WTC11 (cell line): Measurements from ENCODE around the gene TSEN54. TPM values are rescaled to one million over a fixed set of nuclear protein-coding genes. Genes with fewer than 3 reads are reported as not detected.

Source experiments
- ATAC-seq: fragments of 200-7000 bp; cut with Tn5 transposase; 2 replicates; pipeline ENCODE4 v1.10.0; 2021; ENCODE audit warnings: mild to moderate bottlenecking, moderate library complexity
- CTCF ChIA-PET: fragments of 300-600 bp; sonication (Branson Sonifier 250); formaldehyde crosslinking; loops from one replicate; lab custom pipeline; 2021; ENCODE audit warnings: antibody characterized with exemption; lab: Charles Lee
- POLR2A ChIA-PET: fragments of 350-600 bp; sonication (Branson Sonifier 250); formaldehyde crosslinking; loops from one replicate; lab custom pipeline; 2021; ENCODE audit warnings: antibody characterized with exemption; lab: Charles Lee
- DNase-seq: peaks from one replicate; pipeline ENCODE4 v3.0.0; 2021; ENCODE audit warnings: low spot score
- H3K27ac Mint-ChIP-seq: 2 replicates; pipeline ENCODE4 v1.8.0; 2021; ENCODE audit warnings: mixed read lengths
- H3K27me3 Mint-ChIP-seq: 2 replicates; pipeline ENCODE4 v1.8.0; 2021; ENCODE audit warnings: low read depth, mild to moderate bottlenecking, moderate library complexity, mixed read lengths
- H3K36me3 Mint-ChIP-seq: 2 replicates; pipeline ENCODE4 v1.8.0; 2021; ENCODE audit warnings: mixed read lengths
- H3K4me1 Mint-ChIP-seq: 2 replicates; pipeline ENCODE4 v1.8.0; 2022; ENCODE audit warnings: mixed read lengths
- H3K4me3 Mint-ChIP-seq: 2 replicates; pipeline ENCODE4 v1.8.0; 2021; ENCODE audit warnings: mild to moderate bottlenecking, moderate library complexity, mixed read lengths
- H3K9me3 Mint-ChIP-seq: 2 replicates; pipeline ENCODE4 v1.8.0; 2021; ENCODE audit warnings: mixed read lengths
- ATF1 ChIP-seq: sonication (generic); formaldehyde crosslinking; IDR thresholded peaks from 2 replicates; pipeline ENCODE4 v1.8.1; 2023; ENCODE audit warnings: mild to moderate bottlenecking, moderate library complexity, missing genetic modification reagents
- FOXJ3 ChIP-seq: sonication (generic); formaldehyde crosslinking; IDR thresholded peaks from 2 replicates; pipeline ENCODE4 v1.9.0; 2021; ENCODE audit warnings: missing genetic modification reagents, mild to moderate bottlenecking, borderline replicate concordance
- GTF2I ChIP-seq: fragments of 250-450 bp; sonication (Bioruptor Pico); conservative IDR thresholded peaks from 2 replicates; pipeline ENCODE4 v1.4.0; 2021; ENCODE audit warnings: mild to moderate bottlenecking
- JAZF1 ChIP-seq: fragments of 250-450 bp; sonication (Bioruptor Pico); IDR thresholded peaks from 2 replicates; pipeline ENCODE4 v1.9.0; 2021; ENCODE audit warnings: moderate library complexity, mild to moderate bottlenecking, inconsistent platforms
- KAT7 ChIP-seq: sonication (generic); formaldehyde crosslinking; IDR thresholded peaks from 2 replicates; pipeline ENCODE4 v1.8.1; 2023; ENCODE audit warnings: missing genetic modification reagents, mild to moderate bottlenecking, borderline replicate concordance
- SMAD3 ChIP-seq: sonication (generic); formaldehyde crosslinking; IDR thresholded peaks from 2 replicates; pipeline ENCODE4 v1.8.0; 2022; ENCODE audit warnings: missing genetic modification reagents, mild to moderate bottlenecking, borderline replicate concordance
- TCF7 ChIP-seq: sonication (generic); formaldehyde crosslinking; IDR thresholded peaks from 2 replicates; pipeline ENCODE4 v1.8.0; 2022; ENCODE audit warnings: mild to moderate bottlenecking, low read depth, missing genetic modification reagents, moderate library complexity
- ZNF263 ChIP-seq: sonication (generic); formaldehyde crosslinking; IDR thresholded peaks from 2 replicates; pipeline ENCODE4 v1.8.1; 2022; ENCODE audit warnings: low read depth, mild to moderate bottlenecking, moderate library complexity, missing genetic modification reagents
- ZNF317 ChIP-seq: sonication (generic); formaldehyde crosslinking; IDR thresholded peaks from 2 replicates; pipeline ENCODE4 v1.8.1; 2023; ENCODE audit warnings: low read depth, mild to moderate bottlenecking, moderate library complexity, missing genetic modification reagents, borderline replicate concordance
- ZNF671 ChIP-seq: fragments of 250-450 bp; sonication (Bioruptor Pico); IDR thresholded peaks from 2 replicates; pipeline ENCODE4 v1.8.0; 2021; ENCODE audit warnings: mild to moderate bottlenecking
- total RNA-seq: library from RNA; stranded (reverse); gene quantifications from 3 replicates; pipeline ENCODE4 v1.2.3, GENCODE V29; 2021
- TF ChIP-seq, protein P1 (sequence below): sonication (generic); formaldehyde crosslinking; IDR thresholded peaks from 2 replicates; pipeline ENCODE4 v1.8.0; 2022; ENCODE audit warnings: missing genetic modification reagents
- TF ChIP-seq, protein P2 (sequence below): fragments of 250-450 bp; sonication (Bioruptor Pico); conservative IDR thresholded peaks from 2 replicates; pipeline ENCODE4 v1.9.0; 2021; ENCODE audit warnings: mild to moderate bottlenecking

Gene TSEN54
- total RNA-seq, 1 experiment from 2014 or later = 53.4 TPM

DNA sequence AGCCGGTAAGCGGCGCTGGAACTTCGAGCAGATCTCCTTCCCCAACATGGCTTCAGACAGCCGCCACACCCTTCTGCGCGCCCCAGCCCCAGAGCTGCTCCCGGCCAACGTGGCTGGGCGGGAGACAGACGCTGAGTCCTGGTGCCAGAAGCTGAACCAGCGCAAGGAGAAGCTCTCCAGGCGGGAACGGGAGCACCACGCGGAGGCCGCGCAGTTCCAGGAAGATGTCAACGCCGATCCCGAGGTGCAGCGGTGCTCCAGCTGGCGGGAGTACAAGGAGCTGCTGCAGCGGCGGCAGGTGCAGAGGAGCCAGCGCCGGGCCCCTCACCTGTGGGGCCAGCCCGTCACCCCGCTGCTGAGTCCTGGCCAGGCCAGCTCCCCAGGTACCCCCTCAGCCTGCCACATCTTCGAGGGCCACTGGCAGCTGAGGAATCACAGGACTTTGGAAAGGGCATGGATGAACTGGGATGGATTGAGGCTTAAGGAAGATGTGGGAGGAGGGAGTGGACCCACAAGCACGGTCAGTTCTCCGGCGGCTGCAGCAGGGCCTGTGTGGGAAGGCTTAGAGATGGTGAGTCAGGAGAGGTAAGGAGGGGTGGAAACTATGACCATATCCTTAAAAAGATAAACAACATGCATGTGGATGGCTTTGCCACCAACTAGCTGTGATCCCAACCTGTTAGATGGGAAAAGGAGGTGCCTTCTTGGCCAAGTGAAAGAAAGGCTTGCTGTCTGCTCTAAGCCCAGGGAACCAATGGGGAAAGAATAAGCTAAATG lies 5.8 kb downstream of the TSEN54 start:
- no peak overlapping the region for H3K4me3 Mint-ChIP-seq
- POLR2A ChIA-PET = no interaction called here

DNA sequence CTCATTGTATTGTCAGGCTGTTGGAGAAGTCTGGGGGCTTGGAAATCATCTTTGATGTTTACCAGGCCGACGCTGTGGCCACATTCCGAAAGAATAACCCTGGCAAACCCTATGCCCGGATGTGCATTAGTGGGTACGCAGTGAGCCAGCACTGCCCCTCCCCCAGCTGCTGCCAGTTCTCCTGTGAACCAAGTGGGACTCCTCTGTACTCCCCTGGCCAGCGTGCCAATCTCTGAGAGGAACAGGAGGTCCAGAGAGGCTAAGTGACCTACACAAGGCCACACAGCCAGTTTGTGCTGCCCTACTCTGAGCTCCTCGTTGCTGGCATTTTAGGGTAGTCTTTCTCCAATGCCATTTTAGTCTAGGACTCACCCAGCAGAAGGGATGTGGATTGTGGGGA lies 7.3 kb downstream of the TSEN54 start:
- ChIA-PET CTCF (interaction anchor here (0.6 to 3.9 kb wide), 6 partner anchors 27 to 230 kb away, joined by 3 to 21 read pairs (median 6); partner anchors contain the start of gene SMIM5), POLR2A (no interaction called here)
- Mint-ChIP-seq H3K27me3 (0 out of 2 replicates have a peak, but pooled peaks cover 3% of the 10 kb centered on the region), H3K4me1 (peaks cover 17% of the 10 kb centered on the region), H3K27ac (no peak overlapping the region), H3K9me3 (no peaks in the 10 kb centered on the region), H3K36me3 (peaks cover 20% of the 10 kb centered on the region), H3K4me3 (peak overlapping the region; percentile 67; the same call in 1 of the 2 replicates)
- TF ChIP-seq ATF1 (CRISPR knock-in tag) = no peak
- TF ChIP-seq ZNF671 (CRISPR knock-in tag) = no peak
- TF ChIP-seq TCF7 (CRISPR knock-in tag) = no peak
- no peak for ATAC-seq
- no peak for DNase-seq

More for the DNA sequence above, 5.8 kb downstream of the TSEN54 start:
- 0 out of 2 replicates have a peak, but pooled peaks cover 3% of the 10 kb centered on the region for H3K27me3 Mint-ChIP-seq
- ATAC-seq (no peak), DNase-seq (no peak)
- peaks cover 27% of the 10 kb centered on the region for H3K4me1 Mint-ChIP-seq
- H3K27ac Mint-ChIP-seq = no peak overlapping the region
- peaks cover 31% of the 10 kb centered on the region for H3K36me3 Mint-ChIP-seq
- CTCF ChIA-PET = interaction anchor here (0.7 kb wide), 1 partner anchor 251 kb away, joined by 3 read pairs; the partner anchor contains the start of gene MIF4GD
- TF ChIP-seq, protein P1, sequence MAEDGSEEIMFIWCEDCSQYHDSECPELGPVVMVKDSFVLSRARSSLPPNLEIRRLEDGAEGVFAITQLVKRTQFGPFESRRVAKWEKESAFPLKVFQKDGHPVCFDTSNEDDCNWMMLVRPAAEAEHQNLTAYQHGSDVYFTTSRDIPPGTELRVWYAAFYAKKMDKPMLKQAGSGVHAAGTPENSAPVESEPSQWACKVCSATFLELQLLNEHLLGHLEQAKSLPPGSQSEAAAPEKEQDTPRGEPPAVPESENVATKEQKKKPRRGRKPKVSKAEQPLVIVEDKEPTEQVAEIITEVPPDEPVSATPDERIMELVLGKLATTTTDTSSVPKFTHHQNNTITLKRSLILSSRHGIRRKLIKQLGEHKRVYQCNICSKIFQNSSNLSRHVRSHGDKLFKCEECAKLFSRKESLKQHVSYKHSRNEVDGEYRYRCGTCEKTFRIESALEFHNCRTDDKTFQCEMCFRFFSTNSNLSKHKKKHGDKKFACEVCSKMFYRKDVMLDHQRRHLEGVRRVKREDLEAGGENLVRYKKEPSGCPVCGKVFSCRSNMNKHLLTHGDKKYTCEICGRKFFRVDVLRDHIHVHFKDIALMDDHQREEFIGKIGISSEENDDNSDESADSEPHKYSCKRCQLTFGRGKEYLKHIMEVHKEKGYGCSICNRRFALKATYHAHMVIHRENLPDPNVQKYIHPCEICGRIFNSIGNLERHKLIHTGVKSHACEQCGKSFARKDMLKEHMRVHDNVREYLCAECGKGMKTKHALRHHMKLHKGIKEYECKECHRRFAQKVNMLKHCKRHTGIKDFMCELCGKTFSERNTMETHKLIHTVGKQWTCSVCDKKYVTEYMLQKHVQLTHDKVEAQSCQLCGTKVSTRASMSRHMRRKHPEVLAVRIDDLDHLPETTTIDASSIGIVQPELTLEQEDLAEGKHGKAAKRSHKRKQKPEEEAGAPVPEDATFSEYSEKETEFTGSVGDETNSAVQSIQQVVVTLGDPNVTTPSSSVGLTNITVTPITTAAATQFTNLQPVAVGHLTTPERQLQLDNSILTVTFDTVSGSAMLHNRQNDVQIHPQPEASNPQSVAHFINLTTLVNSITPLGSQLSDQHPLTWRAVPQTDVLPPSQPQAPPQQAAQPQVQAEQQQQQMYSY (CRISPR knock-in tag) = no peak
- TF ChIP-seq ZNF263 = peak; percentile 38; the same call in 1 of the 2 replicates
- TF ChIP-seq, all 79 proteins: peak for 1
- no peaks in the 10 kb centered on the region for H3K9me3 Mint-ChIP-seq

DNA sequence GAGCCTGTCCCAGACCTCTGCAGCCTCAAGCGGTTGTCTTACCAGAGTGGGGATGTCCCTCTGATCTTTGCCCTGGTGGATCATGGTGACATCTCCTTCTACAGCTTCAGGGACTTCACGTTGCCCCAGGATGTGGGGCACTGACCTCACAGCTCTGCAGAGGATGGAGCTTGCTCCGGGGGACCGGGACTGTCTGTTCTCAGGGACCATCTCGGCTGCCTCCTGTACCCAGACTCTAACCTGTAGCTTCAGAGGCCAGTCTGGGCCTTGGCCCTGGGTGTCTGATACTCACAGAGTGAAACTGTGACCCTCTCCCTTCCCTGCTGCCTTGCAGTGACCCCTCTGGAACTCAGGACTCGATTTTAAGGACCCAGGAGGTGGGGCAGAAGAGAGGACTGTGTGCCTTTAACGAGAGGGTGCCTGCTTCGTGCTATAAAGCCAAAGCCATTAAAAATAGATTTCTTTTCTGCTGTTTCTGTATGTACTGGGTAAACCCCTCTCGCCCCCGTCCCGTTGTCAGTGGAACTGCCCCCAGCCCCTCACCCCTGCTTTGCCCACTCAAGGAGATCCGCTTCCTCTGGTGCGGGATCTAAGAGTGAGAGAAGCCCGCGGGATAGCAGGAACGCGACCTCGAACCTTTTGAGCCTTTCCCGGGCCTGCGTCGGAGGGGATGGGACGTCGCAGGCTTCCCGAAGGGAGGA lies 8.1 kb downstream of the TSEN54 start:
- POLR2A ChIA-PET = interaction anchor here (0.5 to 1.6 kb wide), 3 partner anchors 8 to 1367 kb away, joined by 3 to 9 read pairs (median 5); partner anchors contain the start of gene TSEN54
- Mint-ChIP-seq H3K27ac (peak overlapping the region; percentile 80), H3K36me3 (peaks cover 14% of the 10 kb centered on the region), H3K4me1 (peaks cover 17% of the 10 kb centered on the region), H3K27me3 (0 out of 2 replicates have a peak, but pooled peaks cover 3% of the 10 kb centered on the region), H3K9me3 (no peaks in the 10 kb centered on the region), H3K4me3 (peak overlapping the region; percentile 67)
- ATAC-seq (no peak), DNase-seq (no peak)
- TF ChIP-seq SMAD3 (CRISPR knock-in tag) = no peak
- TF ChIP-seq ZNF317 (CRISPR knock-in tag) = no peak
- TF ChIP-seq KAT7 (CRISPR knock-in tag) = no peak
- no peak for TF ChIP-seq JAZF1 (CRISPR knock-in tag)
- TF ChIP-seq FOXJ3 (CRISPR knock-in tag) = no peak
- TF ChIP-seq GTF2I (CRISPR knock-in tag) = no peak
- TF ChIP-seq, protein P2, sequence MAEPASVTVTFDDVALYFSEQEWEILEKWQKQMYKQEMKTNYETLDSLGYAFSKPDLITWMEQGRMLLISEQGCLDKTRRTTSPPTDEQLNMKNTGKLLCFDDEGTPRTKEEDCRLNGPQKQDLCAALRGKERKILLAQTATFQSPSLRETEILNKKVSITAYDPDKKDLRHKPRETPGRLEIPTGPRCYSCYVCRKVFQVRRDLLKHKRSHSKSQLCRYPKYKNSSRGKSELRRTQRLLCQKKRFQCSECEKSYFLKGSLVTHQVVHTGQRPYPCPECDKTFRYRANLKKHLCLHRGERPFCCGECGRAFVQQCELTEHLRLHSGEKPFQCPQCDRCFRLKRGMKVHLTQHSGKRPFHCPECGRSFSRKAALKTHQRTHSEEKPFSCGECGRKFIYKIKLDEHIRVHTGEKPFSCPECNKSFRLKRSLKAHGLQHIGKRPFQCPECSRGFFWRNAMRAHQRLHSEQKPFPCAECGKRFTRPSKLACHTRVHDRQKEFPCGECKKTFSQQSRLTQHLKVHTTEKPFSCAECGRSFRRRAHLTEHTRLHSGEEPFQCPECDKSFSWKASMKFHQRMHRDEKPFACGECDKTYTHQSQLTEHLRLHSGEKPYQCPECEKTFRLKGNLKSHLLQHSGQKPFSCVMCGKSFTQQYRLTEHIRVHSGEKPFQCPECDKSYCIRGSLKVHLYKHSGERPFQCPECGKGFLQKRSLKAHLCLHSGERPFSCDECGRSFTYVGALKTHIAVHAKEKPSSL = no peak
- CTCF ChIA-PET = interaction anchor here (0.6 to 3.9 kb wide), 16 partner anchors 8 to 284 kb away, joined by 3 to 65 read pairs (median 4); partner anchors contain the start of genes SMIM5 and TSEN54
